ENCODE data around the gene TNFRSF8. TPM values are rescaled to one million over a fixed set of nuclear protein-coding genes. Genes with fewer than 3 reads are reported as not detected.
A peak's percentile ranks its signal among the peaks of the same experiment; 100 is the strongest.

The TNFRSF8 gene
- total and polyA plus RNA-seq, 2 experiments from 2014 or later: not detected

DNA sequence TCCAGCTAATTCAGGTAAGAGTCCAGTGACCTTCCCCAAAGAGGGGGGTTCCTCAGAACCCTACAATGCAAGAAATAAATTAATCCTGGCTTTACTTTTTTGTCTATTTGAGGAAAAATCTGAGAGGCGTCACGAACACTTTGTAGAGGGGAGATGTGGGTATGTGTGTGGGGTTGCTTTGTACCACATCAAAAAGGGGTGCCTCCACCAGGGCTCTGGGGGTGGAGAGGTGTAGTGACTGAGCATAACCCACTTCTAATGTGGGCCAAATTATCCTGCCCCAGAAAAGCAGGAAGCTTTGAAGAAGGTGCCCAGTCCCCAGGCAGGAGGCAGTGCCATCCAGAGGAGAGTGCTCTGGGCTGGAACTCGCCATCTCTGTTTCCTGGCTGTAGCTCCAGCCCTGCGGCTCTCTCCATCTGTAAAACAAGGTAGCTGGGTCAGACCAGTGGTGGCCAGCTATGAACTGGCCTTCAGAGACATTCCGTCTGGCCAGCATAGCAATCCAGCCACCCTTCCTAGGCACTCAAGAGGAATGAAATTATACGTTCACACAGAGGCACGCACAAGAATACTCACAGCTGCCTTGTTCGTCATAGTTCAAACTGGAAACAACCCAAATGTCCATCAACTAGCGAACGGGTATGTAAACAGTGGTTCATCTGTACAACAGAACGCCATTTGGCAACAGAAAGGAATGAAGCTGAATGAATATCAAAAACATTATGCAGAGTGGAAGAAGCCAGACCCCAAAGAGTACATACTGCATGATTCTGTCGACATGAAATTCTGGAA is 58.3 kb downstream of the TNFRSF8 start:
- no peak overlapping the region for H3K4me3 ChIP-seq
- no peak overlapping the region for H2AFZ ChIP-seq
- H3K4me1 ChIP-seq (ENCODE audit: insufficient read depth): peaks cover 7% of the 10 kb centered on the region
- 73% methylated on average over 12 of the region's 12 CpGs for WGBS (ENCODE audit: low lambda C conversion rate, missing lambda C conversion rate)
- no peaks in the 10 kb centered on the region for H4K20me1 ChIP-seq (ENCODE audit: insufficient read depth, poor library complexity, severe bottlenecking)
- no peak overlapping the region for H3K27ac ChIP-seq
- no peaks in the 10 kb centered on the region for H3K79me2 ChIP-seq
- H3K36me3 ChIP-seq (replicated peaks; ENCODE audit: insufficient read depth, low read depth): no peaks in the 10 kb centered on the region
- no peak for DNase-seq (ENCODE audit: low spot score)
- TF ChIP-seq EZH2 (IDR thresholded peaks at IDR 0.05; ENCODE audit: borderline replicate concordance) (no peak), EZH2phosphoT487 (IDR thresholded peaks at IDR 0.05; ENCODE audit: low read depth, severe bottlenecking, unreplicated experiment) (no peak), CTCF (IDR thresholded peaks at IDR 0.05; ENCODE audit: poor library complexity) (no peak)
- H3K27me3 ChIP-seq: no peaks in the 10 kb centered on the region
- no peak overlapping the region for H3K4me2 ChIP-seq
- H3K9me3 ChIP-seq (ENCODE audit: low read depth): no peaks in the 10 kb centered on the region
- no peaks in the 10 kb centered on the region for H3K9me2 ChIP-seq (replicated peaks; ENCODE audit: insufficient read depth)

DNA sequence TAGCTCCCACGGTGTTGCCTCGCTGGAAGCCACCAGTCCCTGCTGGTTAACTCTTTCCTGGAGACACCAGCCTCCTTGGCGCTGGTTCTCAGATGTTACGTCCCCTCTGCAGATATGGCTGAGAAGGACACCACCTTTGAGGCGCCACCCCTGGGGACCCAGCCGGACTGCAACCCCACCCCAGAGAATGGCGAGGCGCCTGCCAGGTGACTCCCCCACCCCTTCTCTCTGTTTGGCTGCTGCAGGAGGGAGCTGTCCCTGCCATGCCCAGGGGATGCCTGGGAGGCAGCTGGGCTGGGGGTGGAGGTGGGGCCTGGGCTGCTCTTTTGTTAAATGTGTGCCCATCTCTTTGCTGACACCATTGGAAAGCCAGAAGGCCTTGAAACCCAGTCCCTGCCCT is 60.1 kb downstream of the TNFRSF8 start:
- Histone ChIP-seq H3K4me2 (no peak overlapping the region), H3K9me3 (ENCODE audit: low read depth) (no peaks in the 10 kb centered on the region), H4K20me1 (ENCODE audit: insufficient read depth, poor library complexity, severe bottlenecking) (no peaks in the 10 kb centered on the region), H3K27me3 (no peaks in the 10 kb centered on the region), H3K4me1 (ENCODE audit: insufficient read depth) (peaks cover 7% of the 10 kb centered on the region), H2AFZ (no peak overlapping the region), H3K4me3 (no peak overlapping the region), H3K9me2 (replicated peaks; ENCODE audit: insufficient read depth) (no peaks in the 10 kb centered on the region), H3K36me3 (replicated peaks; ENCODE audit: insufficient read depth, low read depth) (no peaks in the 10 kb centered on the region), H3K79me2 (no peaks in the 10 kb centered on the region), H3K27ac (no peak overlapping the region)
- 66% methylated on average over 8 of the region's 8 CpGs for WGBS (ENCODE audit: low lambda C conversion rate, missing lambda C conversion rate)
- DNase-seq (ENCODE audit: low spot score): no peak
- no peak for TF ChIP-seq EZH2 (IDR thresholded peaks at IDR 0.05; ENCODE audit: borderline replicate concordance)
- no peak for TF ChIP-seq EZH2phosphoT487 (IDR thresholded peaks at IDR 0.05; ENCODE audit: low read depth, severe bottlenecking, unreplicated experiment)
- no peak for TF ChIP-seq CTCF (IDR thresholded peaks at IDR 0.05; ENCODE audit: poor library complexity)

GRCh38 chr1:12124693-12125421 is 61.8 kb downstream of the TNFRSF8 start:
- H3K9me2 ChIP-seq (replicated peaks; ENCODE audit: insufficient read depth): no peaks in the 10 kb centered on the region
- no peak overlapping the region for H3K4me3 ChIP-seq
- no peaks in the 10 kb centered on the region for H4K20me1 ChIP-seq (ENCODE audit: insufficient read depth, poor library complexity, severe bottlenecking)
- peaks cover 7% of the 10 kb centered on the region for H3K4me1 ChIP-seq (ENCODE audit: insufficient read depth)
- no peak overlapping the region for H3K27ac ChIP-seq
- H3K4me2 ChIP-seq: no peak overlapping the region
- DNase-seq (ENCODE audit: low spot score): peak; percentile 82
- TF ChIP-seq EZH2phosphoT487 (IDR thresholded peaks at IDR 0.05; ENCODE audit: low read depth, severe bottlenecking, unreplicated experiment) (no peak), CTCF (IDR thresholded peaks at IDR 0.05; ENCODE audit: poor library complexity) (peak; percentile 97)
- no peaks in the 10 kb centered on the region for H3K9me3 ChIP-seq (ENCODE audit: low read depth)
- H2AFZ ChIP-seq: no peak overlapping the region
- 57% methylated on average over 19 of the region's 19 CpGs for WGBS (ENCODE audit: low lambda C conversion rate, missing lambda C conversion rate)
- H3K36me3 ChIP-seq (replicated peaks; ENCODE audit: insufficient read depth, low read depth): no peaks in the 10 kb centered on the region
- no peaks in the 10 kb centered on the region for H3K27me3 ChIP-seq
- H3K79me2 ChIP-seq: no peaks in the 10 kb centered on the region

All from hepatocyte (in vitro differentiated cells).